IgD-negative memory B cell (primary cell): ENCODE results near the gene CDC42. TPM values are rescaled to one million over a fixed set of nuclear protein-coding genes. Genes with fewer than 3 reads are reported as not detected.

Source experiments
- H3K27ac Mint-ChIP-seq, 3 donors: one replicate each; pipeline ENCODE4 v1.8.0; 2020 to 2022; ENCODE audit warnings: mild to moderate bottlenecking in 3 of 3, mixed read lengths in 3 of 3, moderate library complexity in 1 of 3
- H3K27me3 Mint-ChIP-seq: one replicate; pipeline ENCODE4 v1.8.0; 2021; ENCODE audit warnings: mixed read lengths
- H3K36me3 Mint-ChIP-seq: one replicate; pipeline ENCODE4 v1.8.0; 2020; ENCODE audit warnings: mild to moderate bottlenecking, mixed read lengths
- H3K4me1 Mint-ChIP-seq, 3 donors: one replicate each; pipeline ENCODE4 v1.8.0; 2020 to 2022; ENCODE audit warnings: mixed read lengths in 3 of 3, mild to moderate bottlenecking in 1 of 3
- H3K4me3 Mint-ChIP-seq, 4 donors: one replicate each; pipeline ENCODE4 v1.8.0; 2020 to 2022; ENCODE audit warnings: mild to moderate bottlenecking in 4 of 4, mixed read lengths in 4 of 4, moderate library complexity in 3 of 4
- H3K9me3 Mint-ChIP-seq, 3 donors: one replicate each; pipeline ENCODE4 v1.8.0; 2020 to 2021; ENCODE audit warnings: mixed read lengths in 3 of 3, mild to moderate bottlenecking in 1 of 3
- polyA plus RNA-seq: library from polyadenylated mRNA; unstranded; fragments of 300-500 nt; fragmentation: Illumina TruSeq; gene quantifications from one replicate; pipeline ENCODE4 v1.2.3, GENCODE V29; 2021

CDC42 gene
- polyA plus RNA-seq, 1 donor from 2014 or later, result 268 TPM

GRCh38 chr1:22117851-22118250 is 65.3 kb downstream of the CDC42 start:
- H3K36me3 Mint-ChIP-seq, result peaks cover 6% of the 10 kb centered on the region
- H3K4me1 Mint-ChIP-seq, result peaks cover 35 to 41% (median 41%) of the 10 kb centered on the region in 3 donors
- H3K9me3 Mint-ChIP-seq, result no peaks in the 10 kb centered on the region
- no peaks in the 10 kb centered on the region for H3K27me3 Mint-ChIP-seq
- peak overlapping the region in 1 of 3 donors; percentile 85 for H3K27ac Mint-ChIP-seq
- peak overlapping the region in 2 of 4 donors; percentile 17 to 89 for H3K4me3 Mint-ChIP-seq

GRCh38 chr1:22118291-22118992 is 65.9 kb downstream of the CDC42 start:
- peaks cover 3% of the 10 kb centered on the region for H3K36me3 Mint-ChIP-seq
- peaks cover 32 to 41% (median 36%) of the 10 kb centered on the region in 3 donors for H3K4me1 Mint-ChIP-seq
- H3K9me3 Mint-ChIP-seq, result no peaks in the 10 kb centered on the region
- H3K27me3 Mint-ChIP-seq, result no peaks in the 10 kb centered on the region
- H3K4me3 Mint-ChIP-seq, result peak overlapping the region in 3 of 4 donors; percentile 29 to 89 (median 73)
- H3K27ac Mint-ChIP-seq, result peak overlapping the region; percentile 9 to 91 (median 71)

GRCh38 chr1:22119626-22120468 is 67.3 kb downstream of the CDC42 start:
- Mint-ChIP-seq H3K27ac (peak overlapping the region; percentile 34 to 89 (median 59)), H3K4me1 (peaks cover 32 to 40% (median 36%) of the 10 kb centered on the region in 3 donors)

GRCh38 chr1:22120469-22120790 is 67.9 kb downstream of the CDC42 start:
- peaks cover 3% of the 10 kb centered on the region for H3K36me3 Mint-ChIP-seq
- H3K9me3 Mint-ChIP-seq, result no peaks in the 10 kb centered on the region
- H3K4me3 Mint-ChIP-seq, result peak overlapping the region in 3 of 4 donors; percentile 18 to 68 (median 52)
- H3K4me1 Mint-ChIP-seq, result peaks cover 28 to 36% (median 36%) of the 10 kb centered on the region in 3 donors
- H3K27ac Mint-ChIP-seq, result peak overlapping the region in 2 of 3 donors; percentile 34 to 89
- no peaks in the 10 kb centered on the region for H3K27me3 Mint-ChIP-seq

More at GRCh38 chr1:22119626-22120468, 67.3 kb downstream of the CDC42 start:
- peak overlapping the region in 2 of 4 donors; percentile 0 to 29 for H3K4me3 Mint-ChIP-seq
- H3K9me3 Mint-ChIP-seq, result no peaks in the 10 kb centered on the region
- H3K27me3 Mint-ChIP-seq, result no peaks in the 10 kb centered on the region
- H3K36me3 Mint-ChIP-seq, result peaks cover 3% of the 10 kb centered on the region

GRCh38 chr1:22121421-22121911 is 69.0 kb downstream of the CDC42 start:
- H3K27me3 Mint-ChIP-seq, result no peaks in the 10 kb centered on the region
- peaks cover 3% of the 10 kb centered on the region for H3K36me3 Mint-ChIP-seq
- no peak overlapping the region for H3K27ac Mint-ChIP-seq
- H3K4me1 Mint-ChIP-seq, result peaks cover 21 to 28% (median 28%) of the 10 kb centered on the region in 3 donors
- no peak overlapping the region for H3K4me3 Mint-ChIP-seq
- no peaks in the 10 kb centered on the region for H3K9me3 Mint-ChIP-seq

- H3K27me3 Mint-ChIP-seq, result no peaks in the 10 kb centered on the region
- H3K9me3 Mint-ChIP-seq, result no peaks in the 10 kb centered on the region
- no peak overlapping the region for H3K4me3 Mint-ChIP-seq
- H3K27ac Mint-ChIP-seq, result peak overlapping the region in 1 of 3 donors; percentile 25
- H3K4me1 Mint-ChIP-seq, result peaks cover 16 to 23% (median 18%) of the 10 kb centered on the region in 3 donors
- H3K36me3 Mint-ChIP-seq, result peaks cover 3% of the 10 kb centered on the region
Observed at GRCh38 chr1:22122273-22123070, 70.0 kb downstream of the CDC42 start.

GRCh38 chr1:22123071-22123390 is 70.5 kb downstream of the CDC42 start:
- Mint-ChIP-seq H3K4me3 (no peak overlapping the region), H3K9me3 (no peaks in the 10 kb centered on the region), H3K36me3 (peaks cover 3% of the 10 kb centered on the region), H3K27ac (peak overlapping the region in 1 of 3 donors; percentile 25), H3K27me3 (no peaks in the 10 kb centered on the region), H3K4me1 (peaks cover 12 to 19% (median 14%) of the 10 kb centered on the region in 3 donors)

- Mint-ChIP-seq H3K4me3 (no peak overlapping the region), H3K27ac (peak overlapping the region in 1 of 3 donors; percentile 47)
Observed at GRCh38 chr1:22123901-22124404, 71.4 kb downstream of the CDC42 start.

GRCh38 chr1:22124592-22125229 is 72.2 kb downstream of the CDC42 start:
- no peaks in the 10 kb centered on the region for H3K27me3 Mint-ChIP-seq
- H3K9me3 Mint-ChIP-seq, result no peaks in the 10 kb centered on the region
- H3K36me3 Mint-ChIP-seq, result peaks cover 3% of the 10 kb centered on the region
- peaks cover under 1 to 4% (median 1%) of the 10 kb centered on the region in 3 donors for H3K4me1 Mint-ChIP-seq
- H3K27ac Mint-ChIP-seq, result peak overlapping the region in 2 of 3 donors; percentile 12 to 47
- H3K4me3 Mint-ChIP-seq, result no peak overlapping the region

More at GRCh38 chr1:22123901-22124404, 71.4 kb downstream of the CDC42 start:
- Mint-ChIP-seq H3K4me1 (peaks cover 5 to 11% (median 7%) of the 10 kb centered on the region in 3 donors), H3K27me3 (no peaks in the 10 kb centered on the region), H3K9me3 (no peaks in the 10 kb centered on the region), H3K36me3 (peaks cover 3% of the 10 kb centered on the region)

GRCh38 chr1:22126531-22126930 is 74.0 kb downstream of the CDC42 start:
- peak overlapping the region in 1 of 3 donors; percentile 73 for H3K27ac Mint-ChIP-seq
- no peaks in the 10 kb centered on the region for H3K9me3 Mint-ChIP-seq
- H3K4me1 Mint-ChIP-seq, result peaks cover 0 to 1% (median 0%) of the 10 kb centered on the region in 3 donors
- no peaks in the 10 kb centered on the region for H3K36me3 Mint-ChIP-seq
- H3K27me3 Mint-ChIP-seq, result no peaks in the 10 kb centered on the region
- no peak overlapping the region for H3K4me3 Mint-ChIP-seq

GRCh38 chr1:22127248-22127647 is 74.7 kb downstream of the CDC42 start:
- no peaks in the 10 kb centered on the region for H3K9me3 Mint-ChIP-seq

GRCh38 chr1:22127731-22128130 is 75.2 kb downstream of the CDC42 start:
- H3K9me3 Mint-ChIP-seq, result no peaks in the 10 kb centered on the region
- H3K27ac Mint-ChIP-seq, result no peak overlapping the region
- no peaks in the 10 kb centered on the region for H3K36me3 Mint-ChIP-seq
- H3K4me1 Mint-ChIP-seq, result peaks cover 0 to 1% (median 0%) of the 10 kb centered on the region in 3 donors
- H3K4me3 Mint-ChIP-seq, result peak overlapping the region in 1 of 4 donors; percentile 21
- H3K27me3 Mint-ChIP-seq, result no peaks in the 10 kb centered on the region

More at GRCh38 chr1:22127248-22127647, 74.7 kb downstream of the CDC42 start:
- Mint-ChIP-seq H3K4me1 (peaks cover 0 to 1% (median 0%) of the 10 kb centered on the region in 3 donors), H3K27ac (no peak overlapping the region), H3K4me3 (no peak overlapping the region), H3K27me3 (no peaks in the 10 kb centered on the region), H3K36me3 (no peaks in the 10 kb centered on the region)

GRCh38 chr1:22128392-22128791 is 75.9 kb downstream of the CDC42 start:
- no peak overlapping the region for H3K4me3 Mint-ChIP-seq
- no peak overlapping the region for H3K27ac Mint-ChIP-seq

More at GRCh38 chr1:22128392-22128791, 75.9 kb downstream of the CDC42 start:
- H3K4me1 Mint-ChIP-seq, result peaks cover 0 to 1% (median 0%) of the 10 kb centered on the region in 3 donors
- H3K27me3 Mint-ChIP-seq, result no peaks in the 10 kb centered on the region
- H3K36me3 Mint-ChIP-seq, result no peaks in the 10 kb centered on the region
- no peaks in the 10 kb centered on the region for H3K9me3 Mint-ChIP-seq
